MCF 10A (cell line): ENCODE data around the gene CDCA4. TPM values are rescaled to one million over a fixed set of nuclear protein-coding genes. Genes with fewer than 3 reads are reported as not detected.

Source experiments
- total RNA-seq: library from RNA; stranded (reverse); gene quantifications from 2 replicates; pipeline ENCODE4 v1.2.3, GENCODE V29; 2022

Gene CDCA4
- total RNA-seq, 1 experiment from 2014 or later, result 33.0 TPM

Other genes starting within 250 kb of the CDCA4 start
- 83.3 and 96.3 TPM in 2 replicates for gene AKT1, start 225.3 kb downstream of the CDCA4 start, total RNA-seq
- gene ZBTB42, start 220.0 kb downstream of the CDCA4 start, total RNA-seq, result 1.0 and 1.2 TPM in 2 replicates
- 61.8 and 77.4 TPM in 2 replicates for gene CEP170B, start 155.8 kb downstream of the CDCA4 start, total RNA-seq
- not detected in 2 replicates for gene PLD4, start 96.2 kb downstream of the CDCA4 start, total RNA-seq
- gene AHNAK2, start 42.7 kb downstream of the CDCA4 start, total RNA-seq, result 218 and 286 TPM in 2 replicates
- 20.3 and 24.3 TPM in 2 replicates for gene CLBA1, start 35.3 kb downstream of the CDCA4 start, total RNA-seq
- gene GPR132, start 44.3 kb upstream of the CDCA4 start, total RNA-seq, result 0.42 TPM in 1 of 2 replicates, not detected in the other
- gene JAG2, start 147.7 kb upstream of the CDCA4 start, total RNA-seq, result 33.5 and 33.7 TPM in 2 replicates
- 26.1 and 27.4 TPM in 2 replicates for gene NUDT14, start 160.2 kb upstream of the CDCA4 start, total RNA-seq
- gene BTBD6, start 227.4 kb upstream of the CDCA4 start, total RNA-seq, result 16.7 and 24.5 TPM in 2 replicates